SK-N-SH treated with all-trans-retinoic acid at 6 μM for 48 hours (cell line): ENCODE measurements around the gene C9.

Source experiments
- ATAC-seq: fragments of 200-7000 bp; cut with Tn5 transposase; 3 replicates; pipeline ENCODE4 v1.9.1; 2020; ENCODE audit warnings: mild to moderate bottlenecking, moderate library complexity
- ARNTL ChIP-seq: fragments of 450-650 bp; formaldehyde crosslinking; IDR thresholded peaks from 2 replicates; pipeline ENCODE4 v1.5.0; 2020; ENCODE audit warnings: low read depth, mild to moderate bottlenecking, moderate library complexity, borderline replicate concordance
- BACH2 ChIP-seq: fragments of 250-450 bp; sonication (Bioruptor Pico); IDR thresholded peaks from 2 replicates; pipeline ENCODE4 v1.9.0; 2021; ENCODE audit warnings: mild to moderate bottlenecking, borderline replicate concordance
- CSDC2 ChIP-seq: fragments of 250-450 bp; sonication (Bioruptor Pico); IDR thresholded peaks from 2 replicates; pipeline ENCODE4 v1.5.0; 2020; ENCODE audit warnings: mild to moderate bottlenecking, moderate library complexity
- CSRNP3 ChIP-seq: fragments of 250-450 bp; sonication (Bioruptor Pico); IDR thresholded peaks from 2 replicates; pipeline ENCODE4 v1.5.1; 2021; ENCODE audit warnings: mild to moderate bottlenecking, moderate library complexity
- ESRRG ChIP-seq: fragments of 250-450 bp; sonication (Bioruptor Pico); IDR thresholded peaks from 2 replicates; pipeline ENCODE4 v1.6.1; 2021; ENCODE audit warnings: mild to moderate bottlenecking
- GLIS3 ChIP-seq: fragments of 250-450 bp; sonication (Bioruptor Pico); IDR thresholded peaks from 2 replicates; pipeline ENCODE4 v1.5.0; 2020; ENCODE audit warnings: mild to moderate bottlenecking, moderate library complexity
- ISL1 ChIP-seq: fragments of 250-450 bp; sonication (Bioruptor Pico); IDR thresholded peaks from 2 replicates; pipeline ENCODE4 v2.1.2; 2022; ENCODE audit warnings: mild to moderate bottlenecking, moderate library complexity
- POU6F1 ChIP-seq: fragments of 250-450 bp; sonication (Bioruptor Pico); IDR thresholded peaks from 2 replicates; pipeline ENCODE4 v1.8.0; 2021; ENCODE audit warnings: low read depth, mild to moderate bottlenecking, moderate library complexity, borderline replicate concordance
- PPARA ChIP-seq: fragments of 250-450 bp; sonication (Bioruptor Pico); IDR thresholded peaks from 2 replicates; pipeline ENCODE4 v1.5.0; 2020; ENCODE audit warnings: mild to moderate bottlenecking, borderline replicate concordance
- RARB ChIP-seq: fragments of 250-450 bp; sonication (Bioruptor Pico); IDR thresholded peaks from 2 replicates; pipeline ENCODE4 v1.8.0; 2021; ENCODE audit warnings: mild to moderate bottlenecking, moderate library complexity
- SNAI2 ChIP-seq: fragments of 250-450 bp; sonication (Bioruptor Pico); IDR thresholded peaks from 2 replicates; pipeline ENCODE4 v1.5.0; 2020; ENCODE audit warnings: mild to moderate bottlenecking, moderate library complexity
- TCF4 ChIP-seq: fragments of 250-450 bp; sonication (Bioruptor Pico); IDR thresholded peaks from 2 replicates; pipeline ENCODE4 v1.8.0; 2021; ENCODE audit warnings: mild to moderate bottlenecking, moderate library complexity, borderline replicate concordance
- TOX ChIP-seq: fragments of 250-450 bp; sonication (Bioruptor Pico); IDR thresholded peaks from 2 replicates; pipeline ENCODE4 v1.8.0; 2021; ENCODE audit warnings: mild to moderate bottlenecking, moderate library complexity, borderline replicate concordance
- ZC3H10 ChIP-seq: fragments of 250-450 bp; sonication (Bioruptor Pico); IDR thresholded peaks from 2 replicates; pipeline ENCODE4 v1.5.1; 2021; ENCODE audit warnings: mild to moderate bottlenecking, moderate library complexity
- ZFP3 ChIP-seq: fragments of 250-450 bp; sonication (Bioruptor Pico); IDR thresholded peaks from 2 replicates; pipeline ENCODE4 v1.5.0; 2020; ENCODE audit warnings: mild to moderate bottlenecking, moderate library complexity
- ZFP30 ChIP-seq: fragments of 450-650 bp; formaldehyde crosslinking; IDR thresholded peaks from 2 replicates; pipeline ENCODE4 v1.5.0; 2022; ENCODE audit warnings: mild to moderate bottlenecking, moderate library complexity
- ZNF565 ChIP-seq: fragments of 450-650 bp; formaldehyde crosslinking; conservative IDR thresholded peaks from 2 replicates; pipeline ENCODE4 v1.5.0; 2020; ENCODE audit warnings: low read depth, mild to moderate bottlenecking, moderate library complexity
- ZNF70 ChIP-seq: fragments of 450-650 bp; formaldehyde crosslinking; IDR thresholded peaks from 2 replicates; pipeline ENCODE4 v1.5.0; 2020; ENCODE audit warnings: mild to moderate bottlenecking, moderate library complexity
- ZNF8 ChIP-seq: fragments of 450-650 bp; formaldehyde crosslinking; IDR thresholded peaks from 2 replicates; pipeline ENCODE4 v1.5.0; 2020; ENCODE audit warnings: mild to moderate bottlenecking, moderate library complexity
- TF ChIP-seq, protein P1 (sequence below): fragments of 250-450 bp; sonication (Bioruptor Pico); IDR thresholded peaks from 2 replicates; pipeline ENCODE4 v1.5.1; 2020; ENCODE audit warnings: low read depth, mild to moderate bottlenecking, moderate library complexity
- TF ChIP-seq, protein P2 (sequence below): fragments of 250-450 bp; sonication (Bioruptor Pico); IDR thresholded peaks from 2 replicates; pipeline ENCODE4 v1.5.0; 2020; ENCODE audit warnings: mild to moderate bottlenecking, moderate library complexity
- TF ChIP-seq, protein P3 (sequence below): fragments of 250-450 bp; sonication (Bioruptor Pico); IDR thresholded peaks from 2 replicates; pipeline ENCODE4 v1.8.0; 2020; ENCODE audit warnings: mild to moderate bottlenecking, moderate library complexity, borderline replicate concordance

The C9 gene

GRCh38 chr5:39379693-39380092 lies 15.4 kb upstream of the C9 start:
- ATAC-seq: no peak
- TF ChIP-seq TOX (CRISPR knock-in tag) (no peak), SNAI2 (CRISPR knock-in tag) (no peak), CSRNP3 (CRISPR knock-in tag) (no peak), ZC3H10 (CRISPR knock-in tag) (no peak), ZFP30 (no peak), GLIS3 (no peak)
- TF ChIP-seq, all 23 proteins: peak for 0

- no peak for ATAC-seq
- no peak for TF ChIP-seq GLIS3
- no peak for TF ChIP-seq ZFP3 (CRISPR knock-in tag)
- no peak for TF ChIP-seq CSRNP3 (CRISPR knock-in tag)
- no peak for TF ChIP-seq ZNF70
- TF ChIP-seq BACH2 (CRISPR knock-in tag): no peak
- TF ChIP-seq TCF4 (CRISPR knock-in tag): no peak
- TF ChIP-seq RARB (CRISPR knock-in tag): no peak
- no peak for TF ChIP-seq ESRRG
- TF ChIP-seq, protein P1, sequence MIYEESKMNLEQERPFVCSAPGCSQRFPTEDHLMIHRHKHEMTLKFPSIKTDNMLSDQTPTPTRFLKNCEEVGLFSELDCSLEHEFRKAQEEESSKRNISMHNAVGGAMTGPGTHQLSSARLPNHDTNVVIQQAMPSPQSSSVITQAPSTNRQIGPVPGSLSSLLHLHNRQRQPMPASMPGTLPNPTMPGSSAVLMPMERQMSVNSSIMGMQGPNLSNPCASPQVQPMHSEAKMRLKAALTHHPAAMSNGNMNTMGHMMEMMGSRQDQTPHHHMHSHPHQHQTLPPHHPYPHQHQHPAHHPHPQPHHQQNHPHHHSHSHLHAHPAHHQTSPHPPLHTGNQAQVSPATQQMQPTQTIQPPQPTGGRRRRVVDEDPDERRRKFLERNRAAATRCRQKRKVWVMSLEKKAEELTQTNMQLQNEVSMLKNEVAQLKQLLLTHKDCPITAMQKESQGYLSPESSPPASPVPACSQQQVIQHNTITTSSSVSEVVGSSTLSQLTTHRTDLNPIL: no peak
- TF ChIP-seq ZFP30: no peak
- no peak for TF ChIP-seq CSDC2
- TF ChIP-seq, protein P2, sequence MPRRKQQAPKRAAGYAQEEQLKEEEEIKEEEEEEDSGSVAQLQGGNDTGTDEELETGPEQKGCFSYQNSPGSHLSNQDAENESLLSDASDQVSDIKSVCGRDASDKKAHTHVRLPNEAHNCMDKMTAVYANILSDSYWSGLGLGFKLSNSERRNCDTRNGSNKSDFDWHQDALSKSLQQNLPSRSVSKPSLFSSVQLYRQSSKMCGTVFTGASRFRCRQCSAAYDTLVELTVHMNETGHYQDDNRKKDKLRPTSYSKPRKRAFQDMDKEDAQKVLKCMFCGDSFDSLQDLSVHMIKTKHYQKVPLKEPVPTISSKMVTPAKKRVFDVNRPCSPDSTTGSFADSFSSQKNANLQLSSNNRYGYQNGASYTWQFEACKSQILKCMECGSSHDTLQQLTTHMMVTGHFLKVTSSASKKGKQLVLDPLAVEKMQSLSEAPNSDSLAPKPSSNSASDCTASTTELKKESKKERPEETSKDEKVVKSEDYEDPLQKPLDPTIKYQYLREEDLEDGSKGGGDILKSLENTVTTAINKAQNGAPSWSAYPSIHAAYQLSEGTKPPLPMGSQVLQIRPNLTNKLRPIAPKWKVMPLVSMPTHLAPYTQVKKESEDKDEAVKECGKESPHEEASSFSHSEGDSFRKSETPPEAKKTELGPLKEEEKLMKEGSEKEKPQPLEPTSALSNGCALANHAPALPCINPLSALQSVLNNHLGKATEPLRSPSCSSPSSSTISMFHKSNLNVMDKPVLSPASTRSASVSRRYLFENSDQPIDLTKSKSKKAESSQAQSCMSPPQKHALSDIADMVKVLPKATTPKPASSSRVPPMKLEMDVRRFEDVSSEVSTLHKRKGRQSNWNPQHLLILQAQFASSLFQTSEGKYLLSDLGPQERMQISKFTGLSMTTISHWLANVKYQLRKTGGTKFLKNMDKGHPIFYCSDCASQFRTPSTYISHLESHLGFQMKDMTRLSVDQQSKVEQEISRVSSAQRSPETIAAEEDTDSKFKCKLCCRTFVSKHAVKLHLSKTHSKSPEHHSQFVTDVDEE: no peak
- TF ChIP-seq SNAI2 (CRISPR knock-in tag): no peak
- no peak for TF ChIP-seq ZNF8 (CRISPR knock-in tag)
These were observed 13.3 kb upstream of the C9 start for GRCh38 chr5:39377613-39378012.

DNA sequence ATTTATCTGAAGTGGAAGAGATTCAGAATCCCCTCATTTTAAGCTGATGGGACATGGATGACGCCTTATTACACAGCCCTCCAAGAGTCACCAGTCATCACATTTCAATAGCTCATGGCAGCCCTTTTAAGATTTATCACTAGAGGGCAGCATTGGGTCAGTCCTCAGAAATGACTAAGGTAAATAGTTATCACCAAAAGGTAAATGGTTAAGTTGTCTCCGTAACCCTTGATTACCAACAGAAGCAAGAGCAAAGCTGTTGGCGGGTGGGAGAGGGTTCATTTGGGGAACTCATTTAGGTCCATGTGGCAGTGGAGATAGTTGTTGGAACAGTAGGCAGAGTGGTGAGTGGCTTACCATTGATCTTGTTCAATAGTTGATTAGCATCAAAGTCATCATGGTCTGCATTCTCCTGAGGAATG lies 12.0 kb upstream of the C9 start:
- TF ChIP-seq ISL1 (CRISPR knock-in tag): no peak
- TF ChIP-seq RARB (CRISPR knock-in tag): no peak
- no peak for TF ChIP-seq BACH2 (CRISPR knock-in tag)
- TF ChIP-seq GLIS3: no peak
- no peak for TF ChIP-seq PPARA (CRISPR knock-in tag)
- TF ChIP-seq CSRNP3 (CRISPR knock-in tag): no peak
- TF ChIP-seq, protein P3, sequence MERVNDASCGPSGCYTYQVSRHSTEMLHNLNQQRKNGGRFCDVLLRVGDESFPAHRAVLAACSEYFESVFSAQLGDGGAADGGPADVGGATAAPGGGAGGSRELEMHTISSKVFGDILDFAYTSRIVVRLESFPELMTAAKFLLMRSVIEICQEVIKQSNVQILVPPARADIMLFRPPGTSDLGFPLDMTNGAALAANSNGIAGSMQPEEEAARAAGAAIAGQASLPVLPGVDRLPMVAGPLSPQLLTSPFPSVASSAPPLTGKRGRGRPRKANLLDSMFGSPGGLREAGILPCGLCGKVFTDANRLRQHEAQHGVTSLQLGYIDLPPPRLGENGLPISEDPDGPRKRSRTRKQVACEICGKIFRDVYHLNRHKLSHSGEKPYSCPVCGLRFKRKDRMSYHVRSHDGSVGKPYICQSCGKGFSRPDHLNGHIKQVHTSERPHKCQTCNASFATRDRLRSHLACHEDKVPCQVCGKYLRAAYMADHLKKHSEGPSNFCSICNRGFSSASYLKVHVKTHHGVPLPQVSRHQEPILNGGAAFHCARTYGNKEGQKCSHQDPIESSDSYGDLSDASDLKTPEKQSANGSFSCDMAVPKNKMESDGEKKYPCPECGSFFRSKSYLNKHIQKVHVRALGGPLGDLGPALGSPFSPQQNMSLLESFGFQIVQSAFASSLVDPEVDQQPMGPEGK (CRISPR knock-in tag): no peak
- no peak for TF ChIP-seq CSDC2
- no peak for TF ChIP-seq ZFP30
- TF ChIP-seq ZNF565 (CRISPR knock-in tag): no peak
- TF ChIP-seq, protein P1: no peak
- TF ChIP-seq ZNF70: no peak
- TF ChIP-seq ARNTL: no peak
- TF ChIP-seq ESRRG: no peak
- TF ChIP-seq POU6F1 (CRISPR knock-in tag): no peak
- peak; percentile 94 for ATAC-seq
